IPS-20b (cell line): Measurements from ENCODE around the gene ODAPH.

ENCODE experiments used
- H3K27ac ChIP-seq: one replicate; pipeline ENCODE4 v1.5.1; 2013; ENCODE audit warnings: low read length
- H3K27me3 ChIP-seq: 2 replicates; pipeline ENCODE4 v1.6.1; 2013; ENCODE audit warnings: mild to moderate bottlenecking, low read length, inconsistent platforms; ENCODE audit not compliant: insufficient read depth
- H3K36me3 ChIP-seq: 2 replicates; pipeline ENCODE4 v1.6.1; 2013; ENCODE audit warnings: low read depth, mild to moderate bottlenecking, inconsistent platforms, low read length, moderate library complexity; ENCODE audit not compliant: insufficient read depth
- H3K4me1 ChIP-seq: 2 replicates; pipeline ENCODE4 v1.6.1; 2013; ENCODE audit warnings: mild to moderate bottlenecking, control low read depth, inconsistent platforms, low read length, moderate library complexity; ENCODE audit not compliant: insufficient read depth
- H3K4me3 ChIP-seq: 2 replicates; pipeline ENCODE4 v1.5.1; 2013; ENCODE audit warnings: mild to moderate bottlenecking, low read length, inconsistent platforms
- H3K9ac ChIP-seq: 2 replicates; pipeline ENCODE4 v1.6.1; 2013; ENCODE audit warnings: low read depth, mild to moderate bottlenecking, inconsistent platforms, low read length, moderate library complexity
- H3K9me3 ChIP-seq: 2 replicates; pipeline ENCODE4 v1.6.1; 2013; ENCODE audit warnings: mild to moderate bottlenecking, low read depth, low read length, inconsistent platforms; ENCODE audit not compliant: insufficient read depth

ODAPH gene

GRCh38 chr4:75605928-75606327, 50.1 kb downstream of the ODAPH start:
- H3K9ac ChIP-seq = no peak overlapping the region
- H3K27me3 ChIP-seq = no peaks in the 10 kb centered on the region
- no peak overlapping the region for H3K27ac ChIP-seq
- no peaks in the 10 kb centered on the region for H3K4me1 ChIP-seq
- no peaks in the 10 kb centered on the region for H3K36me3 ChIP-seq
- H3K9me3 ChIP-seq = no peaks in the 10 kb centered on the region
- no peak overlapping the region for H3K4me3 ChIP-seq

GRCh38 chr4:75612306-75612705, 56.4 kb downstream of the ODAPH start:
- H3K27ac ChIP-seq = no peak overlapping the region
- no peaks in the 10 kb centered on the region for H3K9me3 ChIP-seq
- no peaks in the 10 kb centered on the region for H3K27me3 ChIP-seq
- H3K9ac ChIP-seq = no peak overlapping the region
- H3K4me3 ChIP-seq = no peak overlapping the region
- no peaks in the 10 kb centered on the region for H3K4me1 ChIP-seq
- H3K36me3 ChIP-seq = no peaks in the 10 kb centered on the region
